Endothelial cell of umbilical vein (primary cell): ENCODE measurements around the gene BCL10.

Experiments
- EZH2 ChIP-seq: IDR thresholded peaks from 2 replicates; pipeline ENCODE4 v1.6.1; 2012; ENCODE audit warnings: borderline replicate concordance, low read depth, mild to moderate bottlenecking, moderate library complexity, low read length, inconsistent platforms; ENCODE audit not compliant: severe bottlenecking
- MYC ChIP-seq: IDR thresholded peaks from one replicate; pipeline ENCODE4 v1.6.1; 2011; ENCODE audit warnings: mild to moderate bottlenecking, low read depth, low read length
- POLR2A ChIP-seq: IDR thresholded peaks from 2 replicates; pipeline ENCODE4 v1.6.1; 2012; ENCODE audit warnings: low read depth, mild to moderate bottlenecking, control low read depth, low read length
- POLR2AphosphoS5 ChIP-seq: IDR thresholded peaks from 2 replicates; pipeline ENCODE4 v1.6.1; 2012; ENCODE audit warnings: low read depth, mild to moderate bottlenecking, control low read depth, low read length, moderate library complexity; ENCODE audit not compliant: insufficient read depth

- TF ChIP-seq POLR2A (no peak), EZH2 (no peak), MYC (no peak), POLR2AphosphoS5 (no peak)
Measured at GRCh38 chr1:85318217-85318616, 41.8 kb upstream of the BCL10 start.
